Stimulated activated naive CD4-positive, alpha-beta T cell treated with Interleukin-2 at 50 U/mL for 16 hours (primary cell): ENCODE measurements around the gene LIPI.
"Not testable (repeated sequence)": the region's sequence is repeated elsewhere in the genome, so short reads cannot be mapped to it uniquely, and the experiment has no call there.

Experiments used
- DNase-seq: peaks from one replicate; lab custom pipeline; 2025; lab: John Stamatoyannopoulos, UW

The LIPI gene

DNA sequence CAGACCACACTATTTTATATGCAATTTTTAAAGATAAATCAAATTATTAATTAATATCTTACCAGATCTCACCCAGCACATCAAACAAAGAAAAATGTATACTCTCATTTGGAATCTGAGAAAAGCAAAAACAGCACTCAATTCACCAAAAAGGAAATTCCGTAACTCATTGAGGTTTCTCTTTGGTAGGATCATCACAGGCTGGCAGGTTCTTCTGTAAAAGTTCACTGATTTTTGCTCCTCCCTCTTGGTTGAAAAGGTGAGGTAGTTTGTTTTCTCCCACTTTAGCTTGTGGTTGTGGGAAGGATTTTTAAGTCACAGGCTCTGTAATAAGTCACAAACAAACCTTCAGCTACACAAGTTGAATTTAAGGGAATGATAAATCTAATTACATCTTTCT lies at the start of gene LIPI:
LIPI (minus strand) TSS at position 218 of the 400 bp plus-strand sequence; CDS start at position 108, 110 bp downstream.
- no peak for DNase-seq

DNA sequence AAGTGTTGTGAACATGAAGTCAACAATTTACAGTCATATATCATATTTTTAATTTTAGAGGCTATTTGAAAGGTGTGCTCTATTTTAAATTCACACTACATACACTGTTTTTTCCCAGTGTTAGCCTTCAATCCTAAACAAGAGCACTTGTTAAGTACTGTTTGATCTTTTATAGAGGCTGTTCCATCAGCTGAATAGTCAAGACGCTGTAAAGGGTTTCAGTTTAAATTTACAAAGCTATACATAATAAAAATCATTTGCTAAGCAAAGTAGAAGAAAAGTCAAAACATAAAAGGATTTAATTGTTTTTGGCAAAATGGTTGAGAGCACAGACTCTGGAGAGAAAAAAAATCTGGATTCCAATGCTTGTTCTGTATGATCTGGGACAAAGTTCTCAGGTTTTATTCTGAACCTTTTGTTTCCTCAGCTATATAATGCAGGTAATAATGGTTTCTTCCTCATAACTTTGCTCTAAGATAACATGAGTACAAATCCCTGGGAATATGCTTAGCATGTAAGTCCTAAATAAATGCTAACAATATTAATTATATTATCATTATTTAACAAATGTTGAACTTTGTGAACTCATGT lies 49.5 kb upstream of the LIPI start:
- DNase-seq = no peak

DNA sequence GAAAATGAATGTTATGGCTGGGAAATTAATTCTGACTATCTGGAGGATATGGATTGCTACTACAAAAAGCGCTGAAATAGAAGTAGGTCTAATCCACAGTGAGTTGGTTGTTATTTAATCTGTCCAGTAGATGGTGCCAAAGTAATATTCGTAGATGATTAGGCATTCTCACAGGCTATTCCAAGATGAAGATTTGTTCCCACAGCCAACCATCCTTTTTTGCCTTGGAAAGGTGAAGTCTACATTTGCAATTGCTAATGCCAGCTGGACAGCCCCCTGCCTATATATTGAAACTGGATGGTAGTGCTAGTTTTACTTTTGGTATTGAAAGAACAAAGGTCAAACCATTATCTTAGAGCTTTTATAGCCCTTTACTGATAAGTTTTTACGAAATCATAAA lies 49.0 kb upstream of the LIPI start:
- no peak for DNase-seq

DNA sequence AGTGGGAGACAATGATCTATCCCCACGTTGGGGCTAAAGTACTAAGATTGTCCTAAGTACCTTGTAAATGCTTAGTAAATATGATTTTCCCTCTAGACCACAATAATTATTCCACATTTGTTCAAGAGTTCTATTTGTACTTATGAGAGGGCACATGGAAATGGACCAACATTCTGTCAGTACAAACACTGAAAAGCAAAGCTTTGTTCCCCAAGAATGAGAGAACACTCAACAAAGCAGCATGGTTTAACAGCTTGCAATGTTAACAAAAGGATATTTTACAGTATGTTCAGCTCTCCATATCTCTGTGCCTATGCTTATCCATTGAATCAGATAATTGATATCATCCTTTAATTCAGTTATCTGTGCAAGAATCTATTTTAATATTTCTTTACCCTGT lies 40.6 kb upstream of the LIPI start:
- no peak for DNase-seq

DNA sequence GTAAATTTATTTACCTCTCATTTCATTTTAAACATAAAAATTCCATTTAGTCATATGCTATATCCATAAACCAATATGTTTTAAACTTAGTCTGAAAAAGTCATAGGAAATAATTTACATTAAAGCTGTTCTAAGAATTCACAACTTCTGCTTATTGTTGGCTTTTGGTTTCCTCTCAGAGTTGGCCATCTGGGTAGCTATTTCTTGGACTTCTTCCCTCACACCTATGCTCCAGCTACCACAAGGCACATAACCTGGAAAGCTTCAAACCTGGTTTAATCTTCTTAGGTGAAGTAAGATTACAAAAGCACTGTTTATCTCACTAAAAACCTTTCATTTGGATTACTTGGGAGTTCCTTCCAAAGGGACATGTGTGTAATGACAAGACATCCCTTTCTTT lies 35.0 kb upstream of the LIPI start:
- no peak for DNase-seq

DNA sequence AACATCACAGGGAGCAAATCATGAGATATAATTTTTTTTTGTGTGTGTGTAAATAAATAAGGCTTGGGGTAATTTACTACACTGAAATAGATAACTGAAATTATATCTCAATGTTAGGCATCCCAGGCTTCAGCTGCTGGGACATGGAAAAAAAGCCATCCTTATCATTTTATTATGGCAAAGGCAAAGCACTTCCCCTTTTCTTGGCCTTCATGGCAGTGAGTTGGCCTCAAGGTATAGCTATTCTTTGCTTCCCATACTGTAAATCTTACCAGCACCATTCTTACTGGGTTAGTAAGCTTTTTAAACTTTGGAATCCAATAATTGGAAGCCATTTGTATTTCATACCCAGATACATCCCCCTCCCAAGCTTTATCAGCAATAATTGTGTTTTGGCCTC lies 34.2 kb upstream of the LIPI start:
- no peak for DNase-seq

DNA sequence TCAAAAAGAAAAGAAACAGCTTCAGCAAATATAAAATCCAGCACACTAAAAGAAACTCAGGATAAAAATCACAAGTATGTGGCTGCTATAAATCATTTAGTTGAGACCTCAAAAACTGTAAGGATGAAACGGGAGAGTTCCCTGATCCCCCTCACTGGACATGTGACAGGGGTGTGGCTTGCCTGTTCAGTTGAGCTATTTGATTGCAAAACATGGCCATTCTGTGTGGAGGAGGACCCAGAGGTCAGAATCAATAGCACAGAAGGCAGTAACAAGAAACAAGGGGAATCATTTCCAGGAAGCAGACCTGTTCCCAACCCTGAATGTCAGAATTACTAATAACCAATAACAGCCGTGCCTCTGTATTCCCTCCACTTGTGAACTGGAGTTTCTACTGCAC lies 33.1 kb upstream of the LIPI start:
- DNase-seq = no peak

DNA sequence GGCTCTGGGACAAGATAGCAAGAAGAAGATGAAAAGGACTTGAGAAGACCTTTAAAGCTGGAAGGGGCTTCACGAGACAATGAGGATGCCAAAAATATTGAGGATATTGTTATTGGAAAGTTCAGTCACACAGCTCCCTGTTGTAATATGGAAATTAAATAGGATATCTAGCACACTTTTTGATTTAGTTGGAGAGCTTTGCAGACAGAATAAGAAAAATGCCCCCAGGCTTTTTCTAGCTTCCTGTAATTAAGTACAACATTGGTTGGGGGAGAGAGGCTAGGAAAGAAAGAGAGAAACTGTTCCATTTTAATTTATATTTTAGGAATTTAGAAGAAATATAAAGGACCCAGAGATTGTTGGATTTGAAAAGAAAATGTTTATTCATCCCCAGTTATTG lies 32.7 kb upstream of the LIPI start:
- DNase-seq = no peak

DNA sequence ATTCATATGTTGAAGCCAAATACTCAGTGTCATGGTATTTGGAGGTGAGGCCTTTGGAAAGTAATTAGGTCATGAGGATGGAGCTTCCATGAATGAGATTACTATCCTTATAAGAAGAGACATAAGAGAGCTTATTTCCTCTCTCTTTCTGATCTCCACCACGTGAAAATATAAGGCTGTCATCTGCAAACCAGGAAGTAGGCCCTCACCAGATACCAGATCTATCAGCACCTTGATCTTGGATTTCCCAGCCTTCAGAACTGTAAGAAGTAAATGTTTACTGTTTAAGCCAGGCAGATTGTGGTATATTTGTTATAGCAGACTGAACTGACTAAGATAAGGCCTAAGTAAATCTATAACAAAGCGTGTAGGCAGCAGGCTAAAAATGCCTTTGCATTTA lies 30.5 kb upstream of the LIPI start:
- no peak for DNase-seq

DNA sequence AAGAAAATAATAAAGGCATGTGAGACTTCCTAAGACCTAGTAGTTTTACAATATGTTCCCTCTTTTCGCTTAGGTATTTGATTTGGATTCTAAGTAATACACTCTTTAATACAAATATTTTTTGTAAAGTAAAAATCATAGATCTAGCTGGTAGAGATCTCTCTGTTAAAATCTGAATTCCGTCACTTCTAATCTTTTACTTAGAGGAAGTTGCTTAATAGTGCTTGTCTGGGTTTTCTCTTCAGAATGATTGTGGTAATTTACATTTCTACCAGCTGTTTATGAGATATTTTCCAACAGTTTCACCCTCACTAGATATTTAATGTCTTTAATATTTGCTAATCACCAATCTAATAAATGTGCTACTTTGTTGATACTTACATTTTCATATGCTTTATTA lies 28.5 kb upstream of the LIPI start:
- DNase-seq = no peak

DNA sequence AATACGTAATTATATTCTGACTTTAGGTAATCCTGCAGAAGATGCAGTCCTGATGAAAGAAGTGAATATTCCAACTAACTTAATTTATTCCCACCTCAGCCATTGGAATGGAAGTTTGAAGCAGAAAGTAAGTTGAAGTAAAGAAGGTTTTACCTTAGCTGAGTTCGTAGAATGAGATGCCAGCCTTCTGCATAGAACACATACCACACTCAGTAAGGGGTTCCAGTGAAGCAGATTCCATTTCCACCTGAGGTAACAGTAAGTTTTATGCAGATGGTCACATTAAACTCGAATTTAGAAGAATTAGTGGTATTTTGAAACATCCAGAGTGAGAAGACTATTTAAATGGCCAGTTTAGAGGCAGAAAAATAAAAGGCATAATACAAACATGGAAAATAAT lies 25.4 kb upstream of the LIPI start:
- no peak for DNase-seq

DNA sequence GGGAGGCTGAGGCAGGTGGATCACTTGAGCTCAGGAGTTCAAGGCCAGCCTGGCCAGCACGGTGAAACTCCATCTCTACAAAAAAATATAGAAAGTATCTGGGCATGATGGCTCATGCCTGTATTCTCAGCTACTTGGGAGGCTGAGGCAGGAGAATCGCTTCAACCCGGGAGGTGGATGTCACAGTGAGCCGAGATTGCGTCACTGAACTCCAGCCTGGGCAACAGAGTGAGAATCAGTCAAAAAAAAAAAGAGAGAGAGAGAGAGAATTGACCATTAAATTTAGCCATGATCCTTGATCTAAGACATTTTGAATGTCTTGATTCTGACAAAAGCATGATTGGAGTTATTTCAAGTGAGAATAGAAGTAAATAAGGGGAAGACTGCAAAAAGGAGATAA lies 24.3 kb upstream of the LIPI start:
- no peak for DNase-seq

DNA sequence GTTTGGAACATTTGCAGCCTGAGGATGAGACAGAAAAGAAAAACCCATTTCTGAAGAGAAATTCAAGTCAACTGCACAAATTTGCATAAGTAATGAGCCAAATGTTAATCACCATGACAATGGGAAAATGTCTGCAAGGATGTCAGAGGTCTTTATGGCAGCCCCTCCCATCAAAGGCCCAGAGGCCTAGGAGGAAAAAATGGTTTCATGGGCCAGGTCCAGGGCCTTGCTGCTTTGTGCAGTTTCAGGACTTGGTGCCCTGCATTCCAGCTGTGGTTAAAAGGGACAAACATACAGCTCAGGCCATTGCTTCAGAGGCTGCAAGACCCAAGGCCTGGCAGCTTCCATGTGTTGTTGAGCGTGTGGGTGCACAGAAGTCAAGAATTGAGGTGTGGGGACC lies 18.6 kb upstream of the LIPI start:
- DNase-seq = no peak

DNA sequence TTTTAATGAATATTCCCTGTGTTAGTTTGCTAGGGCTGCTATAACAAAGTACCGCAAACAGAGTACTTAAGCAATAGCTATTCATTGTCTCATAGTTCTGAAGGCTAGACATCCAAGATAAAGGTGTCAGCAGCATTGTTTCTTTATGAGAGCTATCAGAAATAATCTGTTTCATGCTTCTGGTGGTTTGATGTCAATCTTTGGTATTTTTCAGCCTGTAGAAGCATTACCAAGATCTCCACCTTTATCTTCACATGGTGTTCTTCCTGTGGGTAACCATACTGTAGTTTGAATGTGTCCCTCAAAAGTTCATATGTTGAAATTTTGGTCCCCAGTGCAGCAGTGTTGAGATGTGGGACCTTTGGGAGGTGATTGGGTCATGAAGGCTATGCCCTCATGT lies 12.6 kb upstream of the LIPI start:
- DNase-seq = no peak

DNA sequence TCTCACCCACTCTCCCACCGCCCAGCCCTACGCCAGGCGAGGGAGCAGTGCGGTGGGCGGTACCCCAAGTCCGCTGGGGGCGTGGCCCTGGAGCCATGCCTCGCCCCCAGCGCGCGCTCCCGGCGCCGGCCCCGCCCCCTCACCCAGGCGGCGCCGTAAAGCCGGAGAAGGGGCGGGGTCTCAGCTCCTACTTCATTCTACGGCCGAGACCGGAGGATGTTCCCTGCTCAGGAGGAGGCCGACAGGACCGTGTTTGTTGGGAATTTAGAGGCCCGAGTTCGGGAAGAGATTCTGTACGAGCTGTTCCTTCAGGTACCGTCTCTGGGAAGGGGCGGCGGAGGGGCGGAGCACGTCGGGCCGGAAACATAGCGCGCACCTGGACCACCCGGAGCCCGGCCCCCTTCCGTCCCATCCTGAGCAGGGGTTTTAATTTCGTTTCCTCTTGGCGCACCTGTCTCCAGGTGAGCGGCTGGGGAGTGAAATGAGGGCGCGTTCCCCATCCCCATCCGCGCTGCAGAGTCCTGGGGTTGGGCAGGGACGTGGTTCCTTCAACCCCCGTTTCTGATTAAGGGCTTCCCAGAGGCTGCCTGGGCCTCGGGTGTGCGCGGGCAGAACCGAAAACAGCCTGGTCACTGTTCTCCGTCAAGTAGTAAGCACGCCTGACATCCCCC lies 5.4 kb upstream of the LIPI start, which contains the start of gene RBM11:
RBM11 (plus strand) TSS at position 187 of the 671 bp plus-strand sequence; CDS start at position 217, 30 bp downstream.
- DNase-seq = peak; percentile 34

DNA sequence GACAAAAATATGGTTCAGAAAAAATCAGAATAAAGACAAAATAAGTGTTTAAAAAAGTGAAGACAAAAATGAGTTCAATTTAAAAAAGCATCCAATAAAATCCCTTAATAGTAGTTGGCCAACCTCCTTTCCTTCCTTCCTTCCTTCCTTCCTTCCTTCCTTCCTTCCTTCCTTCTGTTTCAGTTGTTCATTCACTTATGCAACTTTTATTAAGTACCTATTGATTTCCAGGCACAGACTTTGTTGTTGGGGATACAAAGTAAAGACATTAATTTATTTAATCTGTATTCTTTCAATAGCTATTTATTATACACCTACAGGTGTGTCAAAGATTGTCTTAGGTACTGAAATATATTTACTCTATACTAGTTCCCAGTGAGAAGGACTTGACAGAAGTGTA lies 2.4 kb upstream of the LIPI start:
- no peak for DNase-seq

DNA sequence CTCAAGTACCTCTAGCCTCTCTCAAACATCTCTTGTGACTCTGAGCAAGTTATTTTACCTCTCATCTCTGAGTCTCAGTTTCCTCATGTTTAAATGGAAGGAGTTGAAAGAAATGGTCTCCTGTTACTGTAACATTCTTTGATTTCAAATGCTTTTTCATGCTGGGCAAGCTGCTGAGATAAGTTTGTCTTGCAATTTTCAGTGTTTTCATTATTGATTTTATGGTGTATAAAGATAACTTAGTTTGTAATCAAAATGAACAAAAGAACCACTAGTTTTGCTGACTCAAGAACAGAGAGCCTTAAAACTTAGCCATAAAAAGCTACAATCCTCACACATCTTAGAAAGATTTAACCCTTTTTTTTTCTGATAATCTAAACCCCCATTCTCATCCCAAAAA lies 4.5 kb downstream of the LIPI start:
- no peak for DNase-seq

DNA sequence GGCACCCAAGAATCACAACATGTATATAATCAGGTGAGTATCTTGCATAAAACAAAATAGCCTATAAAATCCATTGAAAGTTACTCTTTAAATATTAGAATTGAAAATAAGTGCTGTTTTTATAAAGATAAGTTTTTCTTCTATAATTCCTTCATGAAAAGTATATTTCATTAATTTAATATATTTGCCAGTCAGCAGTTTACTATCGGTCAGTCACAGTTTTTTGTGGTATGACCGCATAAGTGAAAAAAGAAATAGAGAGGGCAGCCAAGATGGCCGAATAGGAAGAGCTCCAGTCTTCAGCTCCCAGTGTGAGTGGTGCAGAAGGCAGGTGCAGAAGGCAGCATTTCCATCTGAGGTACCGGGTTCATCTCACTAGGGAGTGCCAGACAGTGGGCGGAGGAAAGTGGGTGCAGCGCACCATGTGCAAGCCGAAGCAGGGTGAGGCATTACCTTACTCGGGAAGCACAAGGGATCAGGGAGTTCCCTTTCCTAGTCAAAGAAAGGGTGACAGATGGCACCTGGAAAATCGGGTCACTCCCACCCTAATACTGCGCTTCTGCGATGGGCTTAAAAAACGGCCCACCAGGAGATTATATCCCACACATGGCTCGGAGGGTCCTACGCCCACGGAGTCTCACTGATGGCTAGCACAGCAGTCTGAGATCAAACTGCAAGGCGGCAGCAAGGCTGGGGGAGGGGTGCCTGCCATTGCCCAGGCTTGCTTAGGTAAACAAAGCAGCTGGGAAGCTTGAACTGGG lies 44.1 kb downstream of the LIPI start:
- not testable (repeated sequence) for DNase-seq

DNA sequence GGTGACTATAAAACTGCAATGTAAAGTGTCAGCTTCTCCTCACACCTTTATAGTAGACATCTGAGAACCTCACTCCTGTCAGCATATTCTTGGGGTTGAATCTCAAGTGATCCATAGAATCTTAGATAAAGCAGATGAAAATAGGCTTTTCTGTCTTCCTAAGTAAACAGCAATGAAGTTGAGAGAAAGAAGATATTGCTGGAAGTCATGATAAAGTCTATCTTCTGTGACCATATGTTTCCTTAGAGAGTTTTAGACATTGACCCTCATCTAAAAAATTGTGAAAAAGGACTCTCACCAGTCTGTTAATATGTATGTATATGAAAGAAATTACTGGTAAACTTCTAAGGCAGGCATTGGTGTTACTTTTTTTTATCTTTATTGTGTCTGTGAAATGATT lies 66.8 kb downstream of the LIPI start:
- no peak for DNase-seq

DNA sequence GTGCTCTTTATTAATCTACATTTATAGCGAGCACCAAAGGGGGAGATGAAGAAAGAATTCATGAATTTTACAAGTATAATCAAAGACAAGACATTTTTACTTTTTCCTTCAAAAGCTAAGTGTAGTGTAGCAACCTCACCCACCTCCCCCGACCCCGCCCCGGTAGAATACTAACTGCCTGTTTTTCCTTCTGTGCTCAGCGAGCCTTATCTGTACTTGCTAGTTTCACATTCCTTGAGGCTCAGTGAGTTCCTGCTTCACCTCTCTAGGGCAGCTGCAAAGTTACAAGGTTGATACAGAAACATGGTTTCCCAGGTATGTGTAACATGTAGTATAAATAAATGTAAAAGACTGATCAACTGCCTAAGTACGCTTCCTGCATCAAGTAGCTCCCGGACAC lies 86.5 kb downstream of the LIPI start:
- no peak for DNase-seq

DNA sequence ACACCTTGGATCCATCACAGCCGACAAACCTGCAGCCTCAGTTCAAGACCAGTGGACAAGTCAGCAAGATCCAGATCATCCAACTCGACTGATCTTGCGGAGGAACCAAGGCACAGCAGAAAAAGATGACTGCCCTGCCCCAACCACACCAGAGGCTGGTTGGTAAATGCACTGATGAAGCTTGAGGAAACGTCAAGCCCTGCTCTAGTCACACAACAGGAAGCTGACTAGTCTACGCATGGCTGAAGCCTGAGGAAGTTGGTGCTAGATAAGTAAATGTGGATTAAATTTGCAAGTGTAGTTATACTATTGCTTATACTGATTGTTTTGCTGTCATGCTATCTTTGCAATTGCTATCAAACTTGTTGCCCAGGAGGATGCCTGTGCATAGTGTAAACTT lies 89.0 kb downstream of the LIPI start:
- no peak for DNase-seq

DNA sequence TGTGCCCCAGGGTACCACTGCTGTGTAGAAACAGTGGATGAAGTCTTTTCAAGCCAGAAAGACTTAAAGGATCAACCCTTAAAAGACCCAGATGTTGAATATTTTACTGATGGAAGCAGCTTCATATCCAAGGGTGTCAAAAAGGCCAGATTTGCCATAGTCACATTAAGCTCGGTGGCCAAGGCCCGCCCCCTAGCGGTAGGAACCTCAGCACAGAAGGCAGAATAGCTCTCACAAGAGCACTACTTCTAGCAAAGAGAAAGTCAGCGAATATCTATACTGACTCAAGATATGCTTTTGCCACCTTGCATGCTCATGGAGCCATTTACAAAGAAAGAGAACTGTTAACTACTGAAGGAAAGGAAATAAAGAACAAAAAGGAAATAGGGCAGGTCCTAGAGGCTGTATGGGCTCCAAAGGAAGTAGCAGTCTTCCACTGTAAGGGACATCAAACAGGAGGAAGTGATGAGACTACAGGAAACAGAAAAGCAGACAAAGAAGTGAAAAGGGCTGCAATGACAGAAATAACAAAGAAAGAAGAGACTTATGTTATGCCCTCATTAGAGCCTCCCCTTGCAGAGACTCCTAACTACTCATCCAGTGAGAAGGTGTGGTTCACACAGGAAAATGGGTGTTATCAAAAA lies 90.5 kb downstream of the LIPI start:
- DNase-seq = no peak

DNA sequence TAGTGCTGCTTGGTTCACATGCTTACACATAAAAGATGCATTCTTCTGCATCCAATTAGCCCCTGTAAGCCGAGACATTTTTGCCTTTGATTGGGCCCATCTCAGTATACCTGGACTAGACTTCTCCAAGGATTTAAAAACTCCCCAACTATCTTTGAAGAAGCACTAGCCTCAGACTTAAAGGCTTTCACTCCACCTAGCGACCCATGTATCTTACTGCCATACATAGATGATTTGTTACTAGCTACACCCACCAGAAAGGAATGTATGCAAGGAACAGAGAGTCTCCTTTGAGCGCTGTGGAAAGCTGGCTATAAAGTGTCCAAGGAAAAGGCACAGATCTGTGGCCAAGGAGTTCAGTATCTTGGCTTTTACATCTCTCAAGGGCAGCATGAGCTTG lies 91.7 kb downstream of the LIPI start:
- no peak for DNase-seq
